HFF-Myc (cell line): Measurements from ENCODE around the gene L1CAM.

Experiments
- DNase-seq: peaks from one replicate; pipeline ENCODE4 v3.0.0-alpha.2; 2011; ENCODE audit warnings: low read depth; ENCODE audit errors: extremely low read depth
- H3K4me3 ChIP-seq: replicated peaks from 2 replicates; pipeline ENCODE4 v1.5.1; 2011; ENCODE audit warnings: low read depth, mild to moderate bottlenecking, control low read depth, low read length
- CTCF ChIP-seq: IDR thresholded peaks from 2 replicates; pipeline ENCODE4 v1.5.1; 2012; ENCODE audit warnings: mild to moderate bottlenecking, low read depth, low read length, control low read depth; ENCODE audit errors: missing control alignments

L1CAM gene

DNA sequence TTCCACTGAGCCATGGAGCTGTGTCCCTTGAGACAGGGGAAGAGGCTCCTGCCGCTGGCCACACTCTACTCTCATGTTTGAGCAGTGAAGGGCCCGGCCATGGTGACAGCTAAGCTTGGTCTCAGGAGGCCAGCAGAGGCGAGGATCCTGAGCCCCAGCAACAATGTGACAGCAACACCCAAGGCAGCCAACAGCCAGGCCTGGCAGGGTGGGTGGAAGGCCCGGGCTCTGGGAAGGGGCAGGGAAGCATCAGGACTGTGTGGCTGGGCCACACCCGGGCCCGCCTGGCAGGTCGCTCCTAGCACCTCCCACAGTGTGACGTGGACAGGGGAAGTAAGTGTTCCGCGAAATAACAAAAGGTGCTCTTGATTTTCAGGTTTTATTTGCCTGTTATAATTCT is 24.8 kb downstream of the L1CAM start:
- no peak overlapping the region for H3K4me3 ChIP-seq
- no peak for TF ChIP-seq CTCF
- DNase-seq: no peak

GRCh38 chrX:153857348-153857903 is 28.5 kb downstream of the L1CAM start:
- H3K4me3 ChIP-seq: no peak overlapping the region
- DNase-seq: no peak
- TF ChIP-seq CTCF: no peak

- no peak overlapping the region for H3K4me3 ChIP-seq
- no peak for DNase-seq
- no peak for TF ChIP-seq CTCF
Observed at GRCh38 chrX:153854702-153855101, 31.3 kb downstream of the L1CAM start.

DNA sequence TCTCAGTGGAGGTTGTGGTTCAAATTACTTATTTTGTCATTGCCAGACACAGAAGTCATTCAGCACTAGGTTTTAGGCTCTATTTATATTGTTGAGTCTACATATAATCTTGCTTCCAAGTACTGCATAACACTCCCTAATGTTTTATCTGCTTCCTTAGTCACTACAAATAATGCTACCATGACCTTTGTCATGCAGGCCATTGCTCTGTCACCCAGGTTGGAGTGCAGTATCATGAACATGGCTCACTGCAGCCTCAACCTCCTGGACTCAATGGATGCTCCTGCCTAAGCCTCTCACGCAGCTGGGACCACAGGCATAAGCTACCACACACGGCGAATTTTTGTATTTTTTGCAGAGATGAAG is 32.1 kb downstream of the L1CAM start:
- TF ChIP-seq CTCF: no peak
- H3K4me3 ChIP-seq: no peak overlapping the region
- no peak for DNase-seq

GRCh38 chrX:153853180-153853901 is 32.6 kb downstream of the L1CAM start:
- no peak overlapping the region for H3K4me3 ChIP-seq
- TF ChIP-seq CTCF: no peak
- DNase-seq: no peak

- no peak for TF ChIP-seq CTCF
- H3K4me3 ChIP-seq: no peak overlapping the region
- DNase-seq: no peak
Observed at GRCh38 chrX:153851981-153852380, 34.0 kb downstream of the L1CAM start.

GRCh38 chrX:153848325-153848724 is 37.6 kb downstream of the L1CAM start:
- DNase-seq: no peak
- no peak for TF ChIP-seq CTCF

More at GRCh38 chrX:153848325-153848724, 37.6 kb downstream of the L1CAM start:
- no peak overlapping the region for H3K4me3 ChIP-seq
